Left ventricle myocardium inferior (tissue), 1 donor: ENCODE measurements around the gene AGBL4. TPM values are rescaled to one million over a fixed set of nuclear protein-coding genes. Genes with fewer than 3 reads are reported as not detected.

ENCODE experiments used
- DNase-seq: peaks from one replicate; pipeline ENCODE4 v3.0.0-alpha.2; 2020
- H3K27ac ChIP-seq: fragments of 200-600 bp; replicated peaks from 2 replicates; pipeline ENCODE4 v1.8.0; 2021
- H3K27me3 ChIP-seq: fragments of 200-600 bp; 2 replicates; pipeline ENCODE4 v1.8.0; 2021; ENCODE audit warnings: low read depth
- H3K36me3 ChIP-seq: fragments of 200-600 bp; 2 replicates; pipeline ENCODE4 v1.8.0; 2021
- H3K4me1 ChIP-seq: fragments of 200-600 bp; 2 replicates; pipeline ENCODE4 v1.8.0; 2021
- H3K4me3 ChIP-seq: fragments of 200-600 bp; 2 replicates; pipeline ENCODE4 v1.8.0; 2021; ENCODE audit warnings: mild to moderate bottlenecking, moderate library complexity
- H3K9me3 ChIP-seq: fragments of 200-600 bp; replicated peaks from 2 replicates; pipeline ENCODE4 v1.8.0; 2021
- CTCF ChIP-seq: fragments of 200-600 bp; IDR thresholded peaks from 2 replicates; pipeline ENCODE4 v1.8.0; 2021; ENCODE audit warnings: antibody characterized with exemption, mild to moderate bottlenecking, borderline replicate concordance
- intact Hi-C: fragments of 100-400 bp; cut with micrococcal nuclease; formaldehyde crosslinking; loops from one replicate; pipeline ENCODE4 v1.11.0; 2022
- total RNA-seq: library from RNA; stranded (reverse); fragmentation: NEBNext Ultra II Directional; extraction: Animal tissue kit (Norgen Biotek cat#: 25700); gene quantifications from one replicate; pipeline ENCODE4 v1.2.1, GENCODE V29; 2021
- donor health status: DM: no; HTN: yes; CAD: no; lungs with severe emphysema.

AGBL4 gene
- total RNA-seq, 1 donor from 2014 or later = 0.38 TPM

DNA sequence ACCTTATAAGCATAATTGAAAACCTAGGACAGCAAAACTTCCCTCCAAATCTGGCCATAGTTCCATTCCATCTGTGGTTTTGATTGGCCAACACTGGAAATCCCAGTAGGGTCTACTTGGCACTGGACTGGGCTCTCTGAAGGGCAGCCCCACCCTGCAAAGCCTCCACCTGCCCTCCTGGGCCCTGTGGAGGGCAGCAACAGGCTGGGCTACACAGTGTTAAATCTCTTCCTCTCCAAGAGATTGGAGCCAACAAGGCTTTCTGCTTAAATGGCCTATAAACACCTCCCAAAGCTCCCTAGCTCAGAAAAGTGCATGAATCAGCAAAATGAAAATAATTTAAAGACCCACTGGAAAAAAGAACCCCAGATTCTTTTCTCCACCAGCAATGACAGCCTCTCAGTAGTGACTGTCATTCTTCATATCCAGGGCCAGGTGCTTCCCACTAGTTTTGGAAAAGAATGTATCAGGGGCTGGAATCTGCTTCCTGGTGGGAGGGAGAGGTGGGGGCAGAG is 1305.6 kb downstream of the AGBL4 start:
- intact Hi-C loops = no loop called here
- no peaks in the 10 kb centered on the region for H3K36me3 ChIP-seq
- H3K27ac ChIP-seq = no peak overlapping the region
- no peak for DNase-seq
- no peak for TF ChIP-seq CTCF
- H3K27me3 ChIP-seq = no peaks in the 10 kb centered on the region
- H3K4me3 ChIP-seq = no peak overlapping the region
- no peaks in the 10 kb centered on the region for H3K4me1 ChIP-seq
- no peaks in the 10 kb centered on the region for H3K9me3 ChIP-seq

GRCh38 chr1:48717082-48717481 is 1306.7 kb downstream of the AGBL4 start:
- H3K4me1 ChIP-seq = no peaks in the 10 kb centered on the region
- no peak overlapping the region for H3K27ac ChIP-seq
- H3K36me3 ChIP-seq = no peaks in the 10 kb centered on the region
- no peaks in the 10 kb centered on the region for H3K27me3 ChIP-seq
- no peak for DNase-seq
- intact Hi-C loops = no loop called here
- no peaks in the 10 kb centered on the region for H3K9me3 ChIP-seq
- no peak overlapping the region for H3K4me3 ChIP-seq
- no peak for TF ChIP-seq CTCF

GRCh38 chr1:48715921-48716320 is 1307.8 kb downstream of the AGBL4 start:
- DNase-seq = no peak
- Histone ChIP-seq H3K9me3 (no peaks in the 10 kb centered on the region), H3K36me3 (no peaks in the 10 kb centered on the region), H3K4me3 (no peak overlapping the region), H3K27ac (no peak overlapping the region), H3K4me1 (no peaks in the 10 kb centered on the region), H3K27me3 (no peaks in the 10 kb centered on the region)
- TF ChIP-seq CTCF = no peak
- intact Hi-C loops = no loop called here

GRCh38 chr1:48710915-48711314 is 1312.8 kb downstream of the AGBL4 start:
- H3K36me3 ChIP-seq = no peaks in the 10 kb centered on the region
- no peak for DNase-seq
- no peak overlapping the region for H3K27ac ChIP-seq
- H3K4me1 ChIP-seq = no peaks in the 10 kb centered on the region
- no peak overlapping the region for H3K4me3 ChIP-seq
- intact Hi-C loops = no loop called here
- no peak for TF ChIP-seq CTCF
- H3K9me3 ChIP-seq = no peaks in the 10 kb centered on the region
- H3K27me3 ChIP-seq = no peaks in the 10 kb centered on the region

DNA sequence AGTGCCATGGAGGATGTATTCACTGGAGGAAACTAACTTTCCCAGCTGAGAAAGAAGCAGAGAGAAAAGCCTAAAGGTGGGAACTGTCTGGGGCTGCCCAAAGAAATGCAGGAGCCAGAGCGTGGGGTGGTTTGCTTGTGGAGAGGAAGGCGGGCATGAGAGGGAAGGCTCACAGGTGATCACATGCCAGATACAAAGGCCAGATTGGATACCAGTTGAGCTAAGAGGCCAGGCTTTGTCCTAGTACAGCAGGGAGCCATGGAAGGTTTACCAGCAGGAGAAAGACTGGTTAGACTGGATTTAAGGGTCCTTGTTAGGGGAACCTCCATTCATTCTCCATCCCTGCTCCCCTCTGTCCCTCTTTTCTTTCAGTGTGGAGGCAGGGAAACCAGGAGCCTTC is 1313.4 kb downstream of the AGBL4 start:
- H3K4me1 ChIP-seq = no peaks in the 10 kb centered on the region
- H3K4me3 ChIP-seq = no peak overlapping the region
- no peak overlapping the region for H3K27ac ChIP-seq
- H3K27me3 ChIP-seq = no peaks in the 10 kb centered on the region
- no peak for TF ChIP-seq CTCF
- H3K36me3 ChIP-seq = no peaks in the 10 kb centered on the region
- DNase-seq = no peak
- intact Hi-C loops = no loop called here
- H3K9me3 ChIP-seq = no peaks in the 10 kb centered on the region

DNA sequence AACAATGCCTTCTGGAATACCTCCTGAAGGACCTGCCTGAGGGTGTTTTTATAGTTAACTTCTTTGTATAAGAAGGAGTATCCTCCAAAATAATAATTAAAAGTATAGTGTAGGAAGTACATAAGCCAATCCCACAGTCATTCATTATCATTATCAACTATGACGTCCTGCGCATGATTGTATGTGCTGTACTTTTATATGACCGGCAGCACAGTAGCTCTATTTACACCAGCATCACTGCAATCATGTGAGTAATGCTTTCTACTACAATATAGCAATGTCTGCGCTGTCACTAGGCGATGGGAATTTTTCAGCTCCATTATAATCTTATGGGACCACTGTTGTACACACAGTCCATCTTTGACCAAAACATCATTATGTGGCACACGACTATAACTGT is 1319.0 kb downstream of the AGBL4 start:
- intact Hi-C loops = no loop called here
- Histone ChIP-seq H3K4me3 (no peak overlapping the region), H3K9me3 (no peaks in the 10 kb centered on the region), H3K36me3 (no peaks in the 10 kb centered on the region), H3K4me1 (no peaks in the 10 kb centered on the region), H3K27ac (no peak overlapping the region), H3K27me3 (peaks cover 33% of the 10 kb centered on the region)
- no peak for DNase-seq
- TF ChIP-seq CTCF = no peak
